ENCODE data around the gene PODXL. TPM values are rescaled to one million over a fixed set of nuclear protein-coding genes. Genes with fewer than 3 reads are reported as not detected.

PODXL gene
- total RNA-seq, 1 experiment from 2014 or later = 727 TPM

DNA sequence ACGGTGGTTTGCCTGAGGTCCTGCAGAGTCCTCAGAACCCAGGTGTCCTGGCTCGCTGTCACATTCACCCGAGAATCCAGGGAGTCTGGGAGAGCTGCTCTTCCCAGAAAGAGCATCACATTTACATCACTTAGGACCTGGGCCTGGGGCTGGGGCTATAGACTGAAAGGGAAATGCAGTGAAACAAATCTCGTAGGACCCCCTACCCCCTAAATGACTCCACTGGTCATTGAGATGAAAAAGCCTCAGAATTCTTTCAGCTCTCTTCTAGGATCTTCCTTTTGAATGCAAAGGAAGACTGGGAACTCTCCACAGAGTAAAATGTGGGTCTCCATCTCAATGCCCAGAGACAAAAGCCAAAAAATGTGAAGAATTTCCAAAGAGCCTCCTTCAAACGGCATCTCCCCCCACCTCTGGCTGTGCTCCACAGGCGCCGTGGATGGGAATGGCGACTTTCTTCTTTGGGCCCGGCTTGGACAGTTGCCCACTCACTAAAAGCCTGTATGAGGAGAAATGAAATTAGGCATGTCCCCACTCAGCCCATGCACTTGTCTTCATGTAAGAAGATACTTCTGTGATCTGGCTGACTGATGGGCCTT is 49.0 kb upstream of the PODXL start:
- Histone ChIP-seq H3K4me1 (ENCODE audit: insufficient read depth, low read length) (peaks cover 18% of the 10 kb centered on the region; the same call in 1 of the 2 replicates), H2BK120ac (ENCODE audit: low read depth, low read length, poor library complexity, severe bottlenecking) (peak overlapping the region; percentile 1), H4K20me1 (ENCODE audit: control insufficient read depth, insufficient read depth, insufficient read length) (no peaks in the 10 kb centered on the region), H3K23me2 (ENCODE audit: insufficient read length, low read depth, low read length, poor library complexity, severe bottlenecking) (peaks cover 6% of the 10 kb centered on the region), H4K91ac (ENCODE audit: insufficient read length, low read depth, low read length) (peak overlapping the region; percentile 69), H3K27me3 (ENCODE audit: insufficient read depth, low read length) (no peaks in the 10 kb centered on the region), H2AFZ (ENCODE audit: low read length) (no peak overlapping the region), H3K14ac (ENCODE audit: insufficient read depth, low read length) (peak overlapping the region; percentile 89), H3K27ac (ENCODE audit: insufficient read length, low read depth, low read length) (peak overlapping the region; percentile 97), H3K79me2 (ENCODE audit: insufficient read depth, low read length) (no peaks in the 10 kb centered on the region), H3K9me3 (ENCODE audit: control insufficient read depth, low read depth, low read length) (no peaks in the 10 kb centered on the region), H2BK15ac (ENCODE audit: low read depth, low read length) (no peak overlapping the region), H3K4me2 (ENCODE audit: insufficient read depth, insufficient read length, low read length) (peak overlapping the region; percentile 34), H3K23ac (ENCODE audit: insufficient read length, low read depth, low read length) (no peak overlapping the region), H3T11ph (ENCODE audit: low read length) (peak overlapping the region; percentile 8), H3K56ac (ENCODE audit: insufficient read length, low read depth, low read length) (peak overlapping the region; percentile 12), H2BK20ac (ENCODE audit: low read depth, low read length, poor library complexity, severe bottlenecking) (no peak overlapping the region), H4K8ac (replicated peaks; ENCODE audit: insufficient read length, low read depth, low read length) (no peak overlapping the region), H2BK5ac (ENCODE audit: insufficient read length, low read length) (peak overlapping the region; percentile 99), H2BK12ac (ENCODE audit: insufficient read length, low read depth, low read length) (peak overlapping the region; percentile 93), H2AK5ac (ENCODE audit: insufficient read length, low read length) (peak overlapping the region; percentile 38), H3K18ac (ENCODE audit: insufficient read length, low read depth, low read length) (peak overlapping the region; percentile 86), H3K79me1 (ENCODE audit: insufficient read depth, low read depth, low read length, poor library complexity, severe bottlenecking) (no peaks in the 10 kb centered on the region), H4K5ac (ENCODE audit: insufficient read length, low read depth, low read length) (peak overlapping the region; percentile 95), H3K4ac (ENCODE audit: low read depth, low read length) (peak overlapping the region; percentile 87; the same call in 1 of the 2 replicates), H3K9ac (ENCODE audit: extremely low read depth, insufficient read length, low read length) (peak overlapping the region; percentile 35)
- Mint-ChIP-seq H3K27me3 (ENCODE audit: low read depth) (no peaks in the 10 kb centered on the region), H3K36me3 (ENCODE audit: insufficient read depth in 1 of 3, low read depth in 3 of 3) (peaks cover 0 to 3% (median 0%) of the 10 kb centered on the region in 3 experiments; a peak in 1 of 7 replicates), H3K4me1 (peaks cover 70 to 79% of the 10 kb centered on the region in 2 experiments), H3K27ac (peak overlapping the region; percentile 99 to 100 (median 99)), H3K4me3 (peak overlapping the region; percentile 47 to 72), H3K9me3 (no peaks in the 10 kb centered on the region; a peak in 1 of 5 replicates)
- no CpG with 5 or more reads among the region's 9 CpGs for WGBS (ENCODE audit: extremely low coverage, insufficient read length, low lambda C conversion rate)
- DNase-seq = peak; percentile 89
- no peak for TF ChIP-seq CTCF (conservative IDR thresholded peaks at IDR 0.05)
